MM.1S (cell line): ENCODE measurements around the gene POTEE.
"Not testable (repeated sequence)": the region's sequence is repeated elsewhere in the genome, so short reads cannot be mapped to it uniquely, and the experiment has no call there.

ENCODE experiments used
- CTCF ChIP-seq: fragments of 300-600 bp; sonication (generic); IDR thresholded peaks from 2 replicates; pipeline ENCODE4 v1.5.1; 2016; ENCODE audit warnings: antibody characterized with exemption, low read length, mixed read lengths
- EZH2 ChIP-seq: fragments of 300-600 bp; sonication (generic); optimal IDR thresholded peaks from 2 replicates; pipeline ENCODE3; 2017; ENCODE audit warnings: low read depth, mild to moderate bottlenecking, antibody characterized with exemption, low read length, mixed read lengths
- EZH2phosphoT487 ChIP-seq: fragments of 300-600 bp; sonication (generic); IDR thresholded peaks from 2 replicates; pipeline ENCODE4 v1.6.1; 2018; ENCODE audit warnings: antibody characterized with exemption, low read length

- not testable (repeated sequence) for TF ChIP-seq CTCF, EZH2, EZH2phosphoT487
Measured at GRCh38 chr2:131193421-131193820, 15.9 kb upstream of the POTEE start.
